Measurements from ENCODE around the gene SPATS1. TPM values are rescaled to one million over a fixed set of nuclear protein-coding genes. Genes with fewer than 3 reads are reported as not detected.

Gene SPATS1, protein sequence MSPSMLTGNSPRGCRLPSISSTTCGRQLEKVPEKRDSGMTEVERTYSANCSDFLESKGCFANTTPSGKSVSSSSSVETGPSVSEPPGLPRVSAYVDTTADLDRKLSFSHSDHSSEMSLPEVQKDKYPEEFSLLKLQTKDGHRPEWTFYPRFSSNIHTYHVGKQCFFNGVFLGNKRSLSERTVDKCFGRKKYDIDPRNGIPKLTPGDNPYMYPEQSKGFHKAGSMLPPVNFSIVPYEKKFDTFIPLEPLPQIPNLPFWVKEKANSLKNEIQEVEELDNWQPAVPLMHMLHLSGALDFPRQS
- not detected for total RNA-seq

DNA sequence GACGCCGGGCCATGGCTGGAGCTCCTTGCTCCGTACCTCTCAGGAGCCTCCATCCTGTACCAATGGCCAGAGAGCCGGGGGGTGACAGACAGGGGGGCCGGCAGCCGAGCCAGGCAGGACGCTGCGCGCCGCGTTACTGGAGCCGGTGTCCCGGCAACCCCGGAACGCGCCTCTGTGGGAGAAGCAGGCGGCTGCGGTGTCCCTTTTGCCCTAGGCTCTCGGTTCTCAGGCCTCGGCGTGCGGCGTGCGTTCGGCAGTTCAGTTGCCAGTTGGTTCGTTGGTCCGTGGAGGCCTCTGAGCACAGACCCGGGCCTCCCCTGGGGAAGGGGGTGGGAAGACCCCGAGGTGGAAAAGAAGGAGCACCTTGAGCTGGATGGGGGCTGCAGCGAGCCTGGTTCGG, at the start of gene SPATS1:
SPATS1 (plus strand) TSS at position 162 of the 400 bp plus-strand sequence. CDS start 446 bp downstream, outside the sequence.
- DNase-seq (no peak), ATAC-seq (no peak)
- Mint-ChIP-seq H3K4me3 (no peak within 1 kb of the TSS), H3K9me3 (ENCODE audit: low read depth) (no peaks in the 10 kb centered on the region), H3K27ac (no peak within 1 kb of the TSS), H3K4me1 (peaks cover 4% of the 10 kb centered on the region), H3K36me3 (no peaks in the 10 kb centered on the region), H3K27me3 (peaks cover 54% of the 10 kb centered on the region)
- CTCF ChIA-PET: interaction anchor here (1.1 to 3.1 kb wide), 3 partner anchors 30 to 170 kb away, joined by 3 to 28 read pairs (median 6); partner anchors contain the start of gene AARS2

DNA sequence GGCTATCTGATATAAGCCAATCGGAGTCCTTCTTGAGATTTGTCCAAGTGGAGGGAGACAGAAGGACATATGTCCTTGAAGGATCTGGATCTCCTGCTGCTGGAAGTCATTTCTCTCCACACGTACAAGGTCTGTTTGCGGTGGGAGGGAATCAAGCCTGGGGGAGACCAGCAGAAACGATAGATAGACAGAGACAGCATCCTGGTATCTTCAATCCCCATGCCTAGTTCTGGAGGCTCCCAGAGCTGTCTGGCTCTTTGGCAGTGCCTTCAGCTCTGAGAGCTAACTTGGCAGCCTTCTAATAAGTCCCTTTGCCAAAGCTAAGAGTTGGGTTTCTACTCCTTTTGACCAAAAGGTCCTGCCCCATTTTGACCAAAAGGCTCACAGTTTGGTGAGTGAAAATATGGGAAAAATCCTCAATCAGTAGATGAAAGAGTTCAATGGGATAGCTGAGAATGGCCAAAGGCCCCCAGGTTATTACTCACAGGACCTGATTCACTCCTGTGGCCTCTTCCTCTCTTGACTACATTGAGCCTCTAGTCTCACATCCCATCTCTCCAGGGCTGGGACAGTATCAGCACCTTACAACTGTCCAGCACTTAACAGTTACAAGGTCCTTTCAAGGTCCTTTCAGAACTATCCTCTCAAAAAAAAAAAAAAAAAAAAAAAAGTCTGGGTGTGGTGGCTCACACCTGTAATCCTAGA, 49.6 kb upstream of the SPATS1 start:
- ATAC-seq: no peak

DNA sequence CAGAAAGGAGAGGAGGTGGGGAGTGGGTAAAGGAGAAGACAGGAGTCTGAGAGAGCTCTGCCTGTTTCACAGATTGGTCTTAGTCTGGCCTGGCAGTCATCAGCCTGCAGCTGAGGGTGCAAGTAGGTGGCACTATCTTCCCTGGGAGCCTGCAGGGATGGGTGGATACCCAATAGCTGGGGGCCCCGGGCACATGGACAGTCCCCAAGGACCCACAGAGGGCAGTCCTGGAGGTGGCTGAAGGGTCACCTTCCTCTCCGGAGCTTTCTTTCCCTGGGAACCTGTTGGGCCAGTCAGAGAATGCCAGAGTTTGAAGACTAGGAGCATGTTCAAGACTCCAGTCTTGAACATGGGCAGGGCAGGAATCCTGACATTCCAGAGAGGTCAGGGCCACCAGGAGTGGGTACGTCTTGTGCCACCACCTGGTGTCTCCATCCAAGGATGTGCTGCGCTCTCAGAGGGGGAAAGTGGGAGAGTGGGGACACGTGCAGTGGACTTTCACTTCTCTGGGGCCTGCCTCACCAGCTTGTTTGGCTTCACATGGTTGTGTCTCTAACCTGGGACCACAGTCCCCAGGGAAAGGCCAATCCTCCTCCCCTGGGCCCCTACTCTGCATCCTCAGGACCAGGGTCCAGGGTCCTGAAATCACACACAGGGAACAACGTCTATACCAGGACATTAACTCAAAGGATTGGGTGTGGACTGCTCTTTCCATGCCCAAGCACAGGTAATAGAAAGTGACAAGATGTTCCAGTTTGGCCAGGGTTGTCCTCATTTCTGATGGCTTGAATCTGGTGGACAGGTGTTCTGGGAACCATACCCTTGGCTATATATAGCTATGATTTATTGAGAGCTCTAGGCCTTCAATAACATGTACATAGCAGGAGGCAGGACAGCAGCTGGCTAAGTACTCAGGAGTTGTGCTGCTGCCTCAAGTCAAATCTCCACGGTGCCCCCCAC, 47.3 kb upstream of the SPATS1 start:
- Mint-ChIP-seq H3K4me1 (peaks cover 3% of the 10 kb centered on the region), H3K36me3 (peaks cover 3% of the 10 kb centered on the region), H3K4me3 (no peak overlapping the region), H3K27ac (no peak overlapping the region), H3K27me3 (peaks cover 70% of the 10 kb centered on the region), H3K9me3 (ENCODE audit: low read depth) (no peaks in the 10 kb centered on the region)
- ATAC-seq (no peak), DNase-seq (no peak)
- CTCF ChIA-PET: interaction anchor here (1.0 to 2.8 kb wide), 6 partner anchors 9 to 122 kb away, joined by 3 to 19 read pairs (median 5); no protein-coding TSS in a partner anchor

More for the DNA sequence above, 49.6 kb upstream of the SPATS1 start:
- DNase-seq: no peak
- peaks cover 73% of the 10 kb centered on the region for H3K27me3 Mint-ChIP-seq
- no peaks in the 10 kb centered on the region for H3K9me3 Mint-ChIP-seq (ENCODE audit: low read depth)
- H3K4me1 Mint-ChIP-seq: peaks cover 2% of the 10 kb centered on the region
- H3K4me3 Mint-ChIP-seq: no peak overlapping the region
- H3K27ac Mint-ChIP-seq: no peak overlapping the region
- H3K36me3 Mint-ChIP-seq: no peaks in the 10 kb centered on the region
- CTCF ChIA-PET: interaction anchor here (0.7 to 2.0 kb wide), 5 partner anchors 12 to 36 kb away, joined by 3 to 8 read pairs (median 5); partner anchors contain the start of gene AARS2

DNA sequence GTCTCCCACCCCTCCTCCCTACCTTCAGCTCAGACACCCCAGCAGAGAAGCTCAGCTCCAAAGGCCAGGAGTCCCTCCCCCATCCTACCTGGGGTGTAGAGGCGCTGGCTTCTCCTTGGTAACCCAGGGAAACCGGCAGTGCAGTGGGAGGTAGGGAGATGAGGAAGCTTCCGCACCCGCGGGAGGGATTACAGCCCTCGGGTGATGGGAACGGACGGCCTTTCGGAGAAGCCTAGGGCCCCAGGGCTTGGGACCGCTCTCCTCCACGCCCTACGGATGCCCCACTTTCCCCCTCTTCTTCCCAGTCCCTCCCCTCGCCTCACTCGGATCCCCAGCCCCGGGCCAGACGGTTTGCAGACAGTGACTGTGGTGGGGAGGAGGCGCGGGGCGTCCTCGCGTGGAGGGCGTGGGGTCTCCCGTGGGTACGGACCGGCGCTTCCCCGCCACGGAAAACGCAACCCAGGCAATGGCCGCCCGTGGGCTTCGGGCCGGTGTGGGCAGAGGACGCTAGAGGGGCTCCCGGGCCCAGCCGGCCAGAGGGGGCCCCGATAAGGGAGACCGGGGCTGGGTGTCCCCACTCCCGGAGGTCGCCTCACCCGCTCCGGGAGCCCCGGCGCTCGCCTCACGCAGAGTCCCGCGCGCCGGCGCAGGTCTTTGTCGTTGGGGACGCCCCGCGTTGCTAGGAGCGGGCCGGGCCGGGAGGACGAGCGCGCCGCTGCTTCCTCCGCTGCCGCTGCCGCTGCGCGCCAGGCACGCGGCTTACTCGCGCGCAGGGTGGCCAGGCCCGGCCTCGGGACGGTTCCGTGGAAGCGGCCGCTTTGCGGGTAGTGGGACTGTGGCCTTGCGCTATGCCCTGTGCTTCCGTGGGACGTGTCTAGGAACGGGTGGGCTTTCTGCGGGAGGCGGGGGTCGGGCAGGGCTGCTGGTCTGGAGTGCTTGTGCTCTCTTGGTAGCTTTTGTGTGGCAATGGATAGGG, 45.1 kb upstream of the SPATS1 start:
- no peak overlapping the region for H3K27ac Mint-ChIP-seq
- H3K4me3 Mint-ChIP-seq: no peak overlapping the region
- peaks cover 16% of the 10 kb centered on the region for H3K36me3 Mint-ChIP-seq
- DNase-seq (peak; percentile 56), ATAC-seq (peak; percentile 83)
- no peaks in the 10 kb centered on the region for H3K9me3 Mint-ChIP-seq (ENCODE audit: low read depth)
- H3K27me3 Mint-ChIP-seq: peaks cover 50% of the 10 kb centered on the region
- peaks cover 3% of the 10 kb centered on the region for H3K4me1 Mint-ChIP-seq
- CTCF ChIA-PET: interaction anchor here (1.4 to 2.1 kb wide), 4 partner anchors 16 to 125 kb away, joined by 3 to 8 read pairs (median 6); partner anchors contain the start of gene AARS2

DNA sequence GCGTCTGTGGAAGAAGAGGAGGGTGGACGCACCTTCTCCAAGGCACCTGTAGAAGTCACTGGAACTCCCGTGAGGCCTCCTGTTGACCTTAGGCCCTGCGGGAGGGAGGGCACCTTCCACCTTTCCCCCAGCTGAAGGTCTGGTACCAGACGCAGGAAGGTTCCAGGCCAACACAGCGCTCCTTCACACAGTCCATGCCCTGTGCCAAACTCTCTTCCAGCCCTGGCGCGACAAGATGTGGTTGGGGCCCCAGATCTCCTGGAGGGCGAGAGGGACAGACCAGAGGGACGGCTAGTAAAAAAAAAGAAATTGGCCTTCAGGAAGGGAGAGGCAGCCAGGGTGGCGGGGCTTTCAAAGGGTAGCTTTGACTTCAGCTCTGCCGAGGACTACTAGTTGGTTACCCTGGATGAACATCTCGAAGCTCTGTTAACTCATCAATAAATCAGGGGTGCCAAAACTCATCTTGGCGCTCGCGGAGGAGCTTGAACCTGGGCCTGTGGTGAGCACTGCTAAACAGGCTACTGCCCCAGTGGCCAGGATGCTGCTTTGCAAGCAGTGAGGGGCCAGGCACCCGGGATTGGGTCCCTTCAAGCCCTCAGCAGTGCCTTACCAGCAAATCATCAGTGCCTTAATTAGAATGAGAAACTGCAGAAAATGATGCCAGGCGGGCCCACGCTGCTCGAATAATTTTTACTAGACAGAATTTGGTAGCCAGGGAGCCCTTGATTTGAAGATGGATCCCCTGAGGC, 44.2 kb upstream of the SPATS1 start:
- CTCF ChIA-PET: interaction anchor here (1.4 to 2.1 kb wide), 3 partner anchors 15 to 42 kb away, joined by 3 to 8 read pairs (median 5); partner anchors contain the start of gene AARS2
- Mint-ChIP-seq H3K4me3 (no peak overlapping the region), H3K27ac (no peak overlapping the region), H3K4me1 (peaks cover 3% of the 10 kb centered on the region), H3K27me3 (peaks cover 47% of the 10 kb centered on the region), H3K36me3 (peaks cover 17% of the 10 kb centered on the region), H3K9me3 (ENCODE audit: low read depth) (no peaks in the 10 kb centered on the region)
- DNase-seq (no peak), ATAC-seq (no peak)

DNA sequence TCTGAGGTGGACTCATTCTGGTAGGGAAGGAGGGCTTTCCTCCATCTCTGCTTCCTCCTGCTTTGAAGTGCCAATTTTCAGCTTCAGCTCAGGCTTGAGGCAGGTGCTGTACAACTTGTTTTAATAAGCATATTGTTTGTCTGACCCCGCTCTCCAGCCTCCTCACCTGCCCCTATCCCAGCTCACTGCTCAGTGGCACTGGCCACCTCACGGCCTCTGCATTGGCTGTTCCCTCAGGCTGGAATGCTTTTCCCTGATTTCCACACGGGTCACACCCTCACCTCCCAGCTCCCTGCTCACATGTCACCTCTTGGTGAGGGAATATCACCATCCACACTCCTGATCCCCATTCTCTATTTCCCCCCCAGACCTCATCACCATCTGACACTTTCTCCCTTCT, 43.6 kb upstream of the SPATS1 start:
- Mint-ChIP-seq H3K36me3 (peaks cover 19% of the 10 kb centered on the region), H3K27me3 (peaks cover 41% of the 10 kb centered on the region), H3K4me1 (peaks cover 3% of the 10 kb centered on the region), H3K4me3 (no peak overlapping the region), H3K27ac (no peak overlapping the region), H3K9me3 (ENCODE audit: low read depth) (no peaks in the 10 kb centered on the region)
- CTCF ChIA-PET: interaction anchor here (1.4 to 1.6 kb wide), 3 partner anchors 14 to 42 kb away, joined by 3 to 5 read pairs (median 5); partner anchors contain the start of gene AARS2
- DNase-seq (no peak), ATAC-seq (no peak)

DNA sequence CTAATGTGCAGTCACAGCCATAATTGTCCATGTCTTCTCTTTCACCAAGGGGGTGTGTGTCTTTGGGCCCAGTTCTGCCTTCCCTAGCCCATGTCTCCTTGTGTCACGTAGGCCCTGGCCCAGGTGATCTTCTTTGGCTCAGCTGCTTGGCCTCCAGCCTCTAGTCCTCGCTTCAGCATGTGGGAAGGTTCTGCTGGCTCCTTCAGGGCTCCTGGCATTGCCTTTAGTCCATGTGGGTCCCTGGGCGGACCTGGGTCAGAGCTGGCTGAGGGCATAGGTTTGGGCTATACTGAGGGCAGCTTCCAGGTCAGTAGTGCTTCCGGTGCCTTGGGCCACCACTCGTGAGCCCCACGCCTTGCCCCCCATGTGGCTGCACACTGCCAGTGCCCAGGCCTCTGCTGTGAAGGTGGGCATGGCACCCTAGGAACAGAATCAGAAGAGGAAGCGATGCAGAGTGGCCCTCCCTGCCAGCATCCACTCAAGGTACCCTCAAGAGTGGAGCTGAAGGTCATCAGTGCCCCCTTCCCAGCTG, 42.1 kb upstream of the SPATS1 start:
- CTCF ChIA-PET: interaction anchor here (1.2 to 1.6 kb wide), 3 partner anchors 13 to 32 kb away, joined by 5 to 8 read pairs (median 5); partner anchors contain the start of gene AARS2

DNA sequence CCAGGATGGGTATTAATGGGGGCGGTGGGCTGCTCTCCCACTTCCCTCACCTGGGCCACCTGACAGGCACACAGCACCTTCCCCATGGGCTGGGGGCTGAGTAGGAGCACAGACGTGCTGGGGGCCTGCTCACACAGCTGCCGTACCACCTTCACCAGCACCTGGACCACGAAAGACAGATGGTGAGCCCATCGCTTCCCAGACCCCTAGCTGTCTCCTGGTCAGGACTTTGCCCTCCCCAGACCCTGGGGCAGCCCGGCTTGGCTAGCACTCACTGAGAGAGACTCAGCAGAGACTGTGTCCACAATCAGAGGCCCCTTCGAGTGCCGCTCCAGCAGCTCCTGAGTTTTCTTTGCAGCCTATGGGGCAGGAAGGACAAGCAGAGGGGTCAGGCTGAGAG, 41.3 kb upstream of the SPATS1 start:
- Mint-ChIP-seq H3K27me3 (peaks cover 26% of the 10 kb centered on the region), H3K4me1 (peaks cover 8% of the 10 kb centered on the region), H3K27ac (no peak overlapping the region), H3K4me3 (no peak overlapping the region), H3K9me3 (ENCODE audit: low read depth) (no peaks in the 10 kb centered on the region), H3K36me3 (peaks cover 23% of the 10 kb centered on the region)
- DNase-seq (no peak), ATAC-seq (no peak)
- CTCF ChIA-PET: interaction anchor here (1.2 to 1.6 kb wide), 3 partner anchors 12 to 80 kb away, joined by 3 to 8 read pairs (median 5); partner anchors contain the start of gene AARS2

More for the DNA sequence above, 42.1 kb upstream of the SPATS1 start:
- H3K36me3 Mint-ChIP-seq: peaks cover 20% of the 10 kb centered on the region
- no peak overlapping the region for H3K4me3 Mint-ChIP-seq
- H3K4me1 Mint-ChIP-seq: peaks cover 5% of the 10 kb centered on the region
- ATAC-seq (no peak), DNase-seq (no peak)
- H3K27me3 Mint-ChIP-seq: peaks cover 31% of the 10 kb centered on the region
- no peaks in the 10 kb centered on the region for H3K9me3 Mint-ChIP-seq (ENCODE audit: low read depth)
- H3K27ac Mint-ChIP-seq: no peak overlapping the region

DNA sequence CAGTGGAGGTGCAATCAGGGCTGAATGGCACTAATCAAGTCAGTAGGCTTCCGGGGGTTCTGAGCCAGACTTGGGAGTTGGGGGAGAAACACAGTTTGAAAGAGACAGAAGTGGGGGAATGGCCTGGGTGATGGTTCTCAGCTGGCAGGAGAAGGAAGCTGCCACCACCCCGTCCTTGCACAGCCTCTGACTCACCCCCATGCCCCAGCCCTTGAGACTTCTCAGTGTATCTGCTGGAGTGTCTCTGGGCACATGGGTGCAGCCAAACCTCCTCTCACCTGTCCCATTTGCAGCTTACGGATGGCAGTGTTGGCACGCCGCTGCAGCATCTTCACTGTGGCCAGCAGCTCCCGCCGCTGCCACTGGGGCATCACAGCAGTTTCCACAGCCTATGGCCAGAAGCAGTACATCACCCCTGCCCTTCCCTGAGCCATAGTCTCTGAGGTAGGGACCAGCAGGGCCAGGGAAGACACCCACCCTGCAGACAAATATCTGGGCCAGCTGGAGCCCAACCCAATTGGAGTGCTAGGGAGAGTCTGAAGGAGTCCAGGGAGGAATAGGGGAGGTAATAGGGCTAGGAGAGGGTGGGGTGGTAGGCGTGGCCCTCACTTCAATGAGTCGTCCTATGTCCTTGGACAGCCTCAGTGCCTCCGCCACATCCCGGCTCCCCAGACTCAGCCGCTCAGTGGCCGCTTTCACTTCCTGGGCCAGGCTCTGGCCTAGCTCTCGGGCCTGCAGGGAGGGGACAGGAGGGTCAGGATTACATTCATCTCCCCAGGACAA, 40.5 kb upstream of the SPATS1 start:
- no peak for ATAC-seq
- peaks cover 23% of the 10 kb centered on the region for H3K36me3 Mint-ChIP-seq
- CTCF ChIA-PET: interaction anchor here (1.0 to 5.7 kb wide), 5 partner anchors 11 to 129 kb away, joined by 3 to 94 read pairs (median 5); partner anchors contain the start of genes AARS2 and TMEM151B

DNA sequence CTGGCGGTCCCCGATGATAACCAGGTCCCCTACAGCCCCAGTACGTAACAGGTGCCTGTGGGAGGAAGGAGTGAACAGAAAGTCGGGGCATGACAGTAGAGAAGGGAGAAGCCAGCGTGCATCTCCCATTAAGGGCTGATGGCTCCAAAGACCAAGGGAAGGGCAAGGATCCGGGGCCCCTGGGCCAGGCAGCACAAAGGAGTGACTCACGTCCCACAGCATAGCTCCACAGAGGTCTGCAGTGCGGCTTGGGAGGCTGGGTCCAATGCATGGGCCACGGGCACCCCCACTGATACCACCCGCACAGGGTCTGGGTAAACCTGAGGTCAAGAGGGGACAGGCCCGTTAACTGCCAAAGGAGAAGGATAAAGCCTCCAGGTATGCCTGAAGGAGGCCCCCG, 39.6 kb upstream of the SPATS1 start:
- H3K9me3 Mint-ChIP-seq (ENCODE audit: low read depth): no peaks in the 10 kb centered on the region
- no peak overlapping the region for H3K27ac Mint-ChIP-seq
- no peak overlapping the region for H3K4me3 Mint-ChIP-seq
- ATAC-seq (no peak), DNase-seq (no peak)
- CTCF ChIA-PET: interaction anchor here (0.7 to 5.7 kb wide), 7 partner anchors 7 to 130 kb away, joined by 3 to 94 read pairs (median 3); partner anchors contain the start of gene TMEM151B
- H3K4me1 Mint-ChIP-seq: peaks cover 5% of the 10 kb centered on the region
- peaks cover 24% of the 10 kb centered on the region for H3K36me3 Mint-ChIP-seq
- peaks cover 11% of the 10 kb centered on the region for H3K27me3 Mint-ChIP-seq

More for the DNA sequence above, 40.5 kb upstream of the SPATS1 start:
- peaks cover 17% of the 10 kb centered on the region for H3K27me3 Mint-ChIP-seq
- H3K27ac Mint-ChIP-seq: no peak overlapping the region
- no peak for DNase-seq
- H3K9me3 Mint-ChIP-seq (ENCODE audit: low read depth): no peaks in the 10 kb centered on the region
- peaks cover 8% of the 10 kb centered on the region for H3K4me1 Mint-ChIP-seq
- no peak overlapping the region for H3K4me3 Mint-ChIP-seq
